ENCODE measurements around the gene DBN1. TPM values are rescaled to one million over a fixed set of nuclear protein-coding genes. Genes with fewer than 3 reads are reported as not detected.

The DBN1 gene
- total and polyA plus RNA-seq, 9 of the 15 experiments (the other 6 are each of a cell fraction or from before 2014, with no cell fraction given): 0.25 to 87.2 (median 27.9) TPM

DNA sequence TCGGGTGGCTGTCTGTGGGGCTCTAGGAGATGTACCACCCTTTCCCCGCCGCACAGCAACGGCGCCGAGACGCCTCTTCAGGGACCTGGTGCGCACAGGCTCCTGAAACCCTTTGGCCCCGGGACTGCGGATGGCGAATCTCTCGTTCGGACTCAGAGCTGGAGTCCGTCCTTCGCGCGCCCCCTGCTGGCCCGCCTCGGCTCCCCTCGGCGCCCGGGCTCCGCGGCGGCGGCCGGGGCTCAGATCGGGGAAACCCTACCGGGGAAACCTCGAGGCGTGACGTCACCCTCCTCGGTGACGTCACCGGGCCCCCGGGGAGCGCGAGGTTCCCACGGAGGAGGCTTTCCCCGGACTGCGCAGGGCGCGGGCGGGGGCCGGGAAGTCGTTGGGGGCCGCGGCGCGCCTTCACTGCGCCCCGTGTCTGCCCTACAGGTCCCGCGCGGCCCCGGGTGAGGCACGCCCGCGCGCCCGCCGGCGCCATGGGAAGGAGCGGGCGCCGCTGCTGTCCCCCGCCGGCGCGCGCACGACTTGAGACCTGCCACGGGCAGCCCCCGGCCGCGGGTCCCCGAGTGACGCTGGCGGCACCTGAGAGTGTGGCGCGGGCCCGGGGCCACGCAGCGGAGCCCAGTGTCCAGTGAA is 18.9 kb downstream of the DBN1 start (continued):
- TF ChIP-seq RBM22 (IDR thresholded peaks at IDR 0.05; ENCODE audit: low read depth, low read length, poor library complexity, severe bottlenecking): no peak
- TF ChIP-seq ZNF551 (CRISPR knock-in tag; IDR thresholded peaks at IDR 0.05): no peak
- TF ChIP-seq TCF7 (IDR thresholded peaks at IDR 0.05; ENCODE audit: borderline replicate concordance): no peak
- TF ChIP-seq, protein P1, sequence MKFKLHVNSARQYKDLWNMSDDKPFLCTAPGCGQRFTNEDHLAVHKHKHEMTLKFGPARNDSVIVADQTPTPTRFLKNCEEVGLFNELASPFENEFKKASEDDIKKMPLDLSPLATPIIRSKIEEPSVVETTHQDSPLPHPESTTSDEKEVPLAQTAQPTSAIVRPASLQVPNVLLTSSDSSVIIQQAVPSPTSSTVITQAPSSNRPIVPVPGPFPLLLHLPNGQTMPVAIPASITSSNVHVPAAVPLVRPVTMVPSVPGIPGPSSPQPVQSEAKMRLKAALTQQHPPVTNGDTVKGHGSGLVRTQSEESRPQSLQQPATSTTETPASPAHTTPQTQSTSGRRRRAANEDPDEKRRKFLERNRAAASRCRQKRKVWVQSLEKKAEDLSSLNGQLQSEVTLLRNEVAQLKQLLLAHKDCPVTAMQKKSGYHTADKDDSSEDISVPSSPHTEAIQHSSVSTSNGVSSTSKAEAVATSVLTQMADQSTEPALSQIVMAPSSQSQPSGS (CRISPR knock-in tag; IDR thresholded peaks at IDR 0.05): peak; percentile 85; the same call in 1 of the 2 replicates
- TF ChIP-seq CEBPG (CRISPR knock-in tag; IDR thresholded peaks at IDR 0.05): no peak
- TF ChIP-seq CEBPG (tag; conservative IDR thresholded peaks at IDR 0.05 in 1 of 2, IDR thresholded peaks at IDR 0.05 in 1 of 2): 0 out of 4 replicates have a peak, but pooled peaks of 1 of the 2 experiments have one; percentile 24
- no peak; a peak in 1 of 4 replicates for TF ChIP-seq NRF1 (conservative IDR thresholded peaks at IDR 0.05 in 1 of 2, IDR thresholded peaks at IDR 0.05 in 1 of 2)
- no peak for TF ChIP-seq ZNF143 (CRISPR knock-in tag; IDR thresholded peaks at IDR 0.05)
- no peak for TF ChIP-seq ZC3H11A (IDR thresholded peaks at IDR 0.05; ENCODE audit: low read depth, low read length)
- TF ChIP-seq MED1 (CRISPR knock-in tag; IDR thresholded peaks at IDR 0.05; ENCODE audit: borderline replicate concordance): no peak
- TF ChIP-seq, protein P2, sequence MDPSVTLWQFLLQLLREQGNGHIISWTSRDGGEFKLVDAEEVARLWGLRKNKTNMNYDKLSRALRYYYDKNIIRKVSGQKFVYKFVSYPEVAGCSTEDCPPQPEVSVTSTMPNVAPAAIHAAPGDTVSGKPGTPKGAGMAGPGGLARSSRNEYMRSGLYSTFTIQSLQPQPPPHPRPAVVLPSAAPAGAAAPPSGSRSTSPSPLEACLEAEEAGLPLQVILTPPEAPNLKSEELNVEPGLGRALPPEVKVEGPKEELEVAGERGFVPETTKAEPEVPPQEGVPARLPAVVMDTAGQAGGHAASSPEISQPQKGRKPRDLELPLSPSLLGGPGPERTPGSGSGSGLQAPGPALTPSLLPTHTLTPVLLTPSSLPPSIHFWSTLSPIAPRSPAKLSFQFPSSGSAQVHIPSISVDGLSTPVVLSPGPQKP (CRISPR knock-in tag; IDR thresholded peaks at IDR 0.05): no peak
- TF ChIP-seq DIDO1 (tag; IDR thresholded peaks at IDR 0.05; ENCODE audit: low read depth): no peak

Measured in K562 (cell line).